Measurements from ENCODE around the gene PFKP.

The PFKP gene

GRCh38 chr10:3117486-3117885 is 50.1 kb downstream of the PFKP start:
- in situ Hi-C loops (cut with HindIII; ENCODE audit: low sequenced_read_pairs): no loop called here
- no peak for TF ChIP-seq CTCF (IDR thresholded peaks at IDR 0.05; ENCODE audit: low read depth, low read length)
- H3K4me3 ChIP-seq (ENCODE audit: low read depth, low read length): no peak overlapping the region
- DNase-seq (ENCODE audit: low read depth, low spot score): no peak

- no peak overlapping the region for H3K4me3 ChIP-seq (ENCODE audit: low read depth, low read length)
- TF ChIP-seq CTCF (IDR thresholded peaks at IDR 0.05; ENCODE audit: low read depth, low read length): no peak
- in situ Hi-C loops (cut with HindIII; ENCODE audit: low sequenced_read_pairs): no loop called here
- DNase-seq (ENCODE audit: low read depth, low spot score): no peak
Measured at GRCh38 chr10:3118641-3119091, 51.3 kb downstream of the PFKP start.

- H3K4me3 ChIP-seq (ENCODE audit: low read depth, low read length): no peak overlapping the region
- TF ChIP-seq CTCF (IDR thresholded peaks at IDR 0.05; ENCODE audit: low read depth, low read length): peak; percentile 53
- DNase-seq (ENCODE audit: low read depth, low spot score): no peak
- in situ Hi-C loops (cut with HindIII; ENCODE audit: low sequenced_read_pairs): no loop called here
Measured at GRCh38 chr10:3119796-3120459, 52.6 kb downstream of the PFKP start.

- in situ Hi-C loops (cut with HindIII; ENCODE audit: low sequenced_read_pairs): no loop called here
- no peak for DNase-seq (ENCODE audit: low read depth, low spot score)
- no peak for TF ChIP-seq CTCF (IDR thresholded peaks at IDR 0.05; ENCODE audit: low read depth, low read length)
Measured at GRCh38 chr10:3122034-3122433, 54.7 kb downstream of the PFKP start.

GRCh38 chr10:3122486-3123205 is 55.3 kb downstream of the PFKP start:
- no peak for DNase-seq (ENCODE audit: low read depth, low spot score)
- no peak for TF ChIP-seq CTCF (IDR thresholded peaks at IDR 0.05; ENCODE audit: low read depth, low read length)
- in situ Hi-C loops (cut with HindIII; ENCODE audit: low sequenced_read_pairs): no loop called here
- no peak overlapping the region for H3K4me3 ChIP-seq (ENCODE audit: low read depth, low read length)

More at GRCh38 chr10:3122034-3122433, 54.7 kb downstream of the PFKP start:
- H3K4me3 ChIP-seq (ENCODE audit: low read depth, low read length): no peak overlapping the region

- in situ Hi-C loops (cut with HindIII; ENCODE audit: low sequenced_read_pairs): no loop called here
- no peak for DNase-seq (ENCODE audit: low read depth, low spot score)
- H3K4me3 ChIP-seq (ENCODE audit: low read depth, low read length): no peak overlapping the region
- TF ChIP-seq CTCF (IDR thresholded peaks at IDR 0.05; ENCODE audit: low read depth, low read length): no peak
Measured at GRCh38 chr10:3123571-3124411, 56.4 kb downstream of the PFKP start.

Data from astrocyte of the spinal cord (primary cell).